Activated CD8-positive, alpha-beta memory T cell treated with anti-CD3 and anti-CD28 coated beads for 48 hours (primary cell): Measurements from ENCODE around the gene GSDME.
A peak's percentile ranks its signal among the peaks of the same experiment; 100 is the strongest.

ENCODE experiments used
- DNase-seq, 3 experiments: peaks; one replicate each; pipeline ENCODE4 v3.0.0-alpha.2; 2020; ENCODE audit warnings: low read depth in 2 of 3, low spot score in 2 of 3

The GSDME gene

GRCh38 chr7:24773646-24774045 is 16.4 kb upstream of the GSDME start:
- no peak for DNase-seq

GRCh38 chr7:24769851-24770250 is 12.6 kb upstream of the GSDME start:
- no peak for DNase-seq

GRCh38 chr7:24769014-24769830 is 12.0 kb upstream of the GSDME start:
- no peak for DNase-seq

GRCh38 chr7:24767878-24768569 is 10.8 kb upstream of the GSDME start:
- DNase-seq, result no peak

GRCh38 chr7:24764972-24765744 is 7.9 kb upstream of the GSDME start:
- no peak for DNase-seq

GRCh38 chr7:24764011-24764410 is 6.7 kb upstream of the GSDME start:
- DNase-seq, result no peak

GRCh38 chr7:24763303-24763901 is 6.1 kb upstream of the GSDME start:
- DNase-seq, result no peak

GRCh38 chr7:24762771-24763170 is 5.5 kb upstream of the GSDME start:
- DNase-seq, result no peak

- DNase-seq, result no peak
Measured at GRCh38 chr7:24760968-24761367, 3.7 kb upstream of the GSDME start.

GRCh38 chr7:24756545-24757352 is 515 bp downstream of the GSDME start:
- DNase-seq, result peak in 1 of 3 experiments; percentile 26

GRCh38 chr7:24755541-24756407 is 1.5 kb downstream of the GSDME start:
- DNase-seq, result no peak

- no peak for DNase-seq
Measured at GRCh38 chr7:24754906-24755506, 2.3 kb downstream of the GSDME start.

GRCh38 chr7:24752073-24752800 is 5.0 kb downstream of the GSDME start:
- DNase-seq, result no peak

- no peak for DNase-seq
Measured at GRCh38 chr7:24751484-24751883, 5.8 kb downstream of the GSDME start.

- no peak for DNase-seq
Measured at GRCh38 chr7:24750441-24751055, 6.7 kb downstream of the GSDME start.

GRCh38 chr7:24748521-24748920 is 8.7 kb downstream of the GSDME start:
- no peak for DNase-seq

- DNase-seq, result no peak
Measured at GRCh38 chr7:24745355-24745754, 11.9 kb downstream of the GSDME start.

- no peak for DNase-seq
Measured at GRCh38 chr7:24743471-24743870, 13.8 kb downstream of the GSDME start.
